Measurements from ENCODE around the gene TMEM131L.

DNA sequence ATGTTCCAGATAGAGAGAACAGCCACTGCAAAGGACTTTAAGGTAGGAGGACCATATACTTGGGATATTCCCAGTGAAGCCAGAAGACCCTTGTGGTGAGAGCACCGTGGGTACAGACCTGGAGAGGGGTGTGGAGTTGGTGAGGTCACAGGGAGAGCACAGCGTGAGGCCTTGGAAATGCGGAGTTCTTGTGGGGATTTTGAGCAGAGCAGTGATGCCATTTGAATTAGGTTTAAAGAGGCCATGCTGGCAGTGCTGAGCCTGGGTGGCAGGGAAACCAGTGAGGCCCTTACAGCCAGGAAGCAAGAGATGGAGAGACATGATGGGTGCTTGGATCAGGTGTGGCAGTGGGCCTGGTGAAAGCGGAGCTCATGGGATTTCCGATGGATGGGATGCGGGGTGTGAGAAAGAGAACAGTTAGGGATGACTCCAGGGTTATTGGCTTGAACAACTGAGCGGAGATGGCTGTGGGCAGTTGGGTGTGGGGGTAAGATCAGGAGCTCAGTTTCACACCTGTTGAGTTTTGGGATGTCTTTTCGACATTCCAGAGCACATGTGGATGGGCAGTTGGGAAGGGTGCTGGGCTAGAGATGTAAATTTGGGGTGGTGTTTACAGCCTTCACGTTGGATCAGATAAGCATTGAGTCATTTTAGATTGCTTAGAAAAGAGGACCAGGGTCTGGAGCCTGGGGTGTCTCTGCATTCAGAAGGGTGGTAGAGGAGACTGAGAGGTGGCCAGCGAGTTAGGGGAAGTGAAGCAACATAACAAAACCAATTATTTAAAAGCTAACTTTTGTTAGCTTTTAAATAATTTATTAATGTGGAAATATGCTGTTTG, 68.9 kb downstream of the TMEM131L start:
- TF ChIP-seq, protein P1, sequence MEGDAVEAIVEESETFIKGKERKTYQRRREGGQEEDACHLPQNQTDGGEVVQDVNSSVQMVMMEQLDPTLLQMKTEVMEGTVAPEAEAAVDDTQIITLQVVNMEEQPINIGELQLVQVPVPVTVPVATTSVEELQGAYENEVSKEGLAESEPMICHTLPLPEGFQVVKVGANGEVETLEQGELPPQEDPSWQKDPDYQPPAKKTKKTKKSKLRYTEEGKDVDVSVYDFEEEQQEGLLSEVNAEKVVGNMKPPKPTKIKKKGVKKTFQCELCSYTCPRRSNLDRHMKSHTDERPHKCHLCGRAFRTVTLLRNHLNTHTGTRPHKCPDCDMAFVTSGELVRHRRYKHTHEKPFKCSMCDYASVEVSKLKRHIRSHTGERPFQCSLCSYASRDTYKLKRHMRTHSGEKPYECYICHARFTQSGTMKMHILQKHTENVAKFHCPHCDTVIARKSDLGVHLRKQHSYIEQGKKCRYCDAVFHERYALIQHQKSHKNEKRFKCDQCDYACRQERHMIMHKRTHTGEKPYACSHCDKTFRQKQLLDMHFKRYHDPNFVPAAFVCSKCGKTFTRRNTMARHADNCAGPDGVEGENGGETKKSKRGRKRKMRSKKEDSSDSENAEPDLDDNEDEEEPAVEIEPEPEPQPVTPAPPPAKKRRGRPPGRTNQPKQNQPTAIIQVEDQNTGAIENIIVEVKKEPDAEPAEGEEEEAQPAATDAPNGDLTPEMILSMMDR (IDR thresholded peaks at IDR 0.05): no peak
- TF ChIP-seq EHMT2 (IDR thresholded peaks at IDR 0.05; ENCODE audit: low read depth) (no peak), POLR2A (IDR thresholded peaks at IDR 0.05; ENCODE audit: low read length) (no peak), SMC3 (IDR thresholded peaks at IDR 0.05) (no peak), PHF8 (IDR thresholded peaks at IDR 0.05; ENCODE audit: borderline replicate concordance, low read depth) (no peak), RFX5 (IDR thresholded peaks at IDR 0.05) (no peak), ZSCAN20 (CRISPR knock-in tag; IDR thresholded peaks at IDR 0.05) (no peak), EP300 (IDR thresholded peaks at IDR 0.05) (no peak), KDM5A (IDR thresholded peaks at IDR 0.05) (no peak), CEBPB (IDR thresholded peaks at IDR 0.05) (no peak)
- TF ChIP-seq, protein P2, sequence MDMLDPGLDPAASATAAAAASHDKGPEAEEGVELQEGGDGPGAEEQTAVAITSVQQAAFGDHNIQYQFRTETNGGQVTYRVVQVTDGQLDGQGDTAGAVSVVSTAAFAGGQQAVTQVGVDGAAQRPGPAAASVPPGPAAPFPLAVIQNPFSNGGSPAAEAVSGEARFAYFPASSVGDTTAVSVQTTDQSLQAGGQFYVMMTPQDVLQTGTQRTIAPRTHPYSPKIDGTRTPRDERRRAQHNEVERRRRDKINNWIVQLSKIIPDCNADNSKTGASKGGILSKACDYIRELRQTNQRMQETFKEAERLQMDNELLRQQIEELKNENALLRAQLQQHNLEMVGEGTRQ (IDR thresholded peaks at IDR 0.05): no peak
- TF ChIP-seq, protein P3, sequence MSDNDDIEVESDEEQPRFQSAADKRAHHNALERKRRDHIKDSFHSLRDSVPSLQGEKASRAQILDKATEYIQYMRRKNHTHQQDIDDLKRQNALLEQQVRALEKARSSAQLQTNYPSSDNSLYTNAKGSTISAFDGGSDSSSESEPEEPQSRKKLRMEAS (IDR thresholded peaks at IDR 0.05): no peak

Data from A549 (cell line).